ENCODE results near the gene CADM2.

DNA sequence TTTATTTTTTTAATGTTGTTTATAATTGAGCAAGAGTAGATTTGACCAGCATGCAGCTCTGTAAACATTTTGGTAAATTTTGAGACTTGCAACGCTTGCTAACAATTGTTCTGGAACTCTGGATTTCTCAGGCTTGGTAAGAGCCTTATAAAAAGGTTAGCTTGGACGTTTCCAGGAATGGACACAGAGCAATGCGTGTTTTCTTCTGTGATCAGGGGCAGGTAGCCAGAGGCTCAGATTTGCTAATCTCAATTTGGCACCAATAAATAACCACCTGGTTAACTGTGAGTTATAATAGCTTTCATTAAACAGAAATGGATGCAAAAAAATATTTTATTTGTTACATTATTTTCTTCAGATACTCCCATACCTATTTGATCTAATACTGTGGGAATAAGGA lies 39.8 kb downstream of the CADM2 start:
- TF ChIP-seq POLR2A (IDR thresholded peaks at IDR 0.05), result no peak
- TF ChIP-seq, protein P1, sequence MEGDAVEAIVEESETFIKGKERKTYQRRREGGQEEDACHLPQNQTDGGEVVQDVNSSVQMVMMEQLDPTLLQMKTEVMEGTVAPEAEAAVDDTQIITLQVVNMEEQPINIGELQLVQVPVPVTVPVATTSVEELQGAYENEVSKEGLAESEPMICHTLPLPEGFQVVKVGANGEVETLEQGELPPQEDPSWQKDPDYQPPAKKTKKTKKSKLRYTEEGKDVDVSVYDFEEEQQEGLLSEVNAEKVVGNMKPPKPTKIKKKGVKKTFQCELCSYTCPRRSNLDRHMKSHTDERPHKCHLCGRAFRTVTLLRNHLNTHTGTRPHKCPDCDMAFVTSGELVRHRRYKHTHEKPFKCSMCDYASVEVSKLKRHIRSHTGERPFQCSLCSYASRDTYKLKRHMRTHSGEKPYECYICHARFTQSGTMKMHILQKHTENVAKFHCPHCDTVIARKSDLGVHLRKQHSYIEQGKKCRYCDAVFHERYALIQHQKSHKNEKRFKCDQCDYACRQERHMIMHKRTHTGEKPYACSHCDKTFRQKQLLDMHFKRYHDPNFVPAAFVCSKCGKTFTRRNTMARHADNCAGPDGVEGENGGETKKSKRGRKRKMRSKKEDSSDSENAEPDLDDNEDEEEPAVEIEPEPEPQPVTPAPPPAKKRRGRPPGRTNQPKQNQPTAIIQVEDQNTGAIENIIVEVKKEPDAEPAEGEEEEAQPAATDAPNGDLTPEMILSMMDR (IDR thresholded peaks at IDR 0.05), result no peak

Data from adrenal gland (tissue), 5 donors.